ENCODE data around the gene SDHAF1. TPM values are rescaled to one million over a fixed set of nuclear protein-coding genes. Genes with fewer than 3 reads are reported as not detected.
A peak's percentile ranks its signal among the peaks of the same experiment; 100 is the strongest.
"Not testable (repeated sequence)": the region's sequence is repeated elsewhere in the genome, so short reads cannot be mapped to it uniquely, and the experiment has no call there.

Gene SDHAF1
- 10 to 100 TPM; 25.2 to 31.6 TPM for total RNA-seq

- H3K4me1 ChIP-seq = no peaks in the 10 kb centered on the region
- H3K27me3 ChIP-seq = no peaks in the 10 kb centered on the region
- peak within 1 kb of the TSS; percentile 76 for H3K4me3 ChIP-seq
- intact Hi-C loops (cut with DNase I) = loop anchor here (10.0 kb wide), 1 partner anchor 59 kb away; the partner anchor contains the start of genes THAP8 and WDR62
- no peaks in the 10 kb centered on the region for H3K36me3 ChIP-seq
- peak within 1 kb of the TSS; percentile 90 for H3K27ac ChIP-seq
- TF ChIP-seq CTCF (IDR thresholded peaks at IDR 0.05) = no peak
- peak; percentile 98 for DNase-seq
- H3K9ac ChIP-seq (ENCODE audit: low read depth in 2 of 2, low read length in 2 of 2) = peak within 1 kb of the TSS; percentile 82 to 90
- no peaks in the 10 kb centered on the region for H3K9me3 ChIP-seq
Measured at GRCh38 chr19:35995048-35995993, at the start of gene SDHAF1. Gene SDHAF1, plus strand, starts transcription at chr19:35995188. Its CDS starts 87 bp downstream, at chr19:35995275.

GRCh38 chr19:35946203-35946602 lies 48.8 kb upstream of the SDHAF1 start:
- intact Hi-C loops (cut with DNase I) = no loop called here
- no peak for DNase-seq
- Histone ChIP-seq H3K36me3 (no peaks in the 10 kb centered on the region), H3K9me3 (no peaks in the 10 kb centered on the region), H3K27ac (no peak overlapping the region), H3K9ac (ENCODE audit: low read depth in 2 of 2, low read length in 2 of 2) (no peak overlapping the region), H3K4me3 (no peak overlapping the region), H3K27me3 (no peaks in the 10 kb centered on the region), H3K4me1 (no peaks in the 10 kb centered on the region)
- TF ChIP-seq CTCF (IDR thresholded peaks at IDR 0.05) = no peak

- no peak overlapping the region for H3K27ac ChIP-seq
- no peaks in the 10 kb centered on the region for H3K36me3 ChIP-seq
- no peak for DNase-seq
- H3K4me3 ChIP-seq = no peak overlapping the region
- H3K4me1 ChIP-seq = no peaks in the 10 kb centered on the region
- H3K9ac ChIP-seq (ENCODE audit: low read depth in 2 of 2, low read length in 2 of 2) = no peak overlapping the region
- intact Hi-C loops (cut with DNase I) = no loop called here
- TF ChIP-seq CTCF (IDR thresholded peaks at IDR 0.05) = no peak
- no peaks in the 10 kb centered on the region for H3K9me3 ChIP-seq
- no peaks in the 10 kb centered on the region for H3K27me3 ChIP-seq
Measured at GRCh38 chr19:35949131-35949530, 45.9 kb upstream of the SDHAF1 start.

- Histone ChIP-seq H3K36me3 (no peaks in the 10 kb centered on the region), H3K9ac (ENCODE audit: low read depth in 2 of 2, low read length in 2 of 2) (no peak overlapping the region), H3K9me3 (no peaks in the 10 kb centered on the region), H3K4me1 (no peaks in the 10 kb centered on the region), H3K4me3 (no peak overlapping the region), H3K27ac (no peak overlapping the region), H3K27me3 (peaks cover 14% of the 10 kb centered on the region)
- no peak for DNase-seq
- no peak for TF ChIP-seq CTCF (IDR thresholded peaks at IDR 0.05)
- intact Hi-C loops (cut with DNase I) = no loop called here
Measured at GRCh38 chr19:35955881-35956634, 38.9 kb upstream of the SDHAF1 start.

- intact Hi-C loops (cut with DNase I); H3K36me3 ChIP-seq; H3K4me3 ChIP-seq; DNase-seq; H3K27ac ChIP-seq; H3K9ac ChIP-seq (ENCODE audit: low read depth in 2 of 2, low read length in 2 of 2); H3K4me1 ChIP-seq; H3K9me3 ChIP-seq: not testable (repeated sequence)
- peaks cover 14% of the 10 kb centered on the region for H3K27me3 ChIP-seq
Measured at GRCh38 chr19:35957411-35957810, 37.6 kb upstream of the SDHAF1 start.
